Measurements from ENCODE around the gene ITGA6. TPM values are rescaled to one million over a fixed set of nuclear protein-coding genes. Genes with fewer than 3 reads are reported as not detected.

The ITGA6 gene
- total and polyA plus RNA-seq, 5 donors = 14.8 to 38.3 (median 30.0) TPM

DNA sequence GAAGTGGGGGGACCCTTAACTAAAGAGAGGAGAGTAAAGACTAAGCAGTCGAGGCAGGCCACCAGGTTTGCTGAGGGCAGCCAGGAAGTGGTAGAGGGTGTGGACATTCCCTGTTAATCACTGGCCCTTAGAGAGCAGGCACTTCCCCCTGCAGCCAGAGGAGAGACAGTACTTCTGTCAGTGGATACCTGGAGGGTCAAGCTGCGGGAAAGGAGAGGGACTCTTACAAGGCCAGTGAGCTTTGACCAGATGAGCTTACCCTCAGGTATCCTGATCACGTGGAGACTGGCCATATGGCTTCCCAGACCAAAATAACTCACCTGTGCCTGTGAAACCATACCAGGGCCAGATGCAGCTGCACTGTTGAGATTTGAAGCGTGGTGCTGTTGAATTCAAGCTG is 28.6 kb downstream of the ITGA6 start:
- intact Hi-C loops (cut with DNase I) = no loop called here
- H3K9me3 ChIP-seq (ENCODE audit: control insufficient read depth, low read length) = no peaks in the 10 kb centered on the region
- H3K4me1 ChIP-seq (ENCODE audit: control insufficient read depth, insufficient read depth, low read length) = peaks cover 17% of the 10 kb centered on the region
- WGBS = 66% methylated on average over 4 of the region's 4 CpGs
- DNase-seq = no peak
- ATAC-seq = peak; percentile 47 to 52
- no peak overlapping the region for H3K27ac ChIP-seq (ENCODE audit: low read length)
- no peaks in the 10 kb centered on the region for H3K27me3 ChIP-seq (ENCODE audit: control insufficient read depth, insufficient read depth)
- no peak overlapping the region for H3K4me3 ChIP-seq (ENCODE audit: low read length)

DNA sequence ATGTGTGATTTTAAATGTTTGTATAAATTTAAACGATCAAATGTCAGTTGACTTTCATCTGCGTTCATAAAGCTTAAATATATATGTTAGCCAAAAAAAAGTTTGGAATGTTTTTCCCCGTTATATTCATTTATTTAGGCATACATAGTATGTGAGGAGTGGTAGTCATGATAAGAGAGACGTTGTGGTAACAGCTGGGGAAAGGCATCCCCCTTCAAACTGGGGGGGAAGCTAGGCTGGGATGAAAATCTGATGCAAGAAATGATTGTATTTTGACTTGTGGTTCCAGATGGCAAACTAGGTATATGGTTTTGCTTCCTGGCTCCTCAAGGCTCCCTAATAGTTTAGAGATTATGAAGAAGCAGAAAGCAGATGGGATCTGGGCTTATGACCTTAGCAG is 30.1 kb downstream of the ITGA6 start:
- WGBS = 62% methylated on average over 4 of the region's 4 CpGs

DNA sequence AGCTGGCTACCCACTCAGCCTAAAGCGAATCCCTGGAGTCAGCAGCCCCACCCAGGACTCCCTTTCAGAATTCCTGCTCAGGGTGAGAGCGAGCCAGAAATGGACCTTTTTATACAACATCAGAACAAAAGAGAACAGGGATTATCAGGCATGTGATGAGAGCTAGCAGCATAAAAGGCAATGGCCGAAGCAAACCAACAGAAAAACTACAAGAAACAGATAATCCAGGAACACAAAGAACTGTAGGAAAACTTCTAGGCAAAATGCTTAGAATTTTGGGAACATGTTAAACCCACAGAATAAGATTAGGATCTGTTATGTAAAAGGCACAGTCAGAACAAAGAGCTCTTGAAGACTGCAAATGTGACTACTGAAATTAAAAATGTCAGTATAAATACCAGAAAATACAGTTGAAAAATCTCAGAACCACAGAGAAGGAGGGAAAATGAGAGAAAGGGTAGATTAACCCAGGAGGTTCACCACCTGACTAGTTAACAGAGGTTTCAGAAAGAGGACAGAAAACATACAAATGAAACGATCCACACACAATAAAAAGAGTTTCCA is 31.3 kb downstream of the ITGA6 start:
- Histone ChIP-seq H3K4me3 (ENCODE audit: low read length) (no peak overlapping the region), H3K9me3 (ENCODE audit: control insufficient read depth, low read length) (no peaks in the 10 kb centered on the region), H3K4me1 (ENCODE audit: control insufficient read depth, insufficient read depth, low read length) (peaks cover 13% of the 10 kb centered on the region), H3K27me3 (ENCODE audit: control insufficient read depth, insufficient read depth) (no peaks in the 10 kb centered on the region), H3K27ac (ENCODE audit: low read length) (no peak overlapping the region)
- ATAC-seq (no peak), DNase-seq (no peak)
- intact Hi-C loops (cut with DNase I) = no loop called here
- 59% methylated on average over 4 of the region's 4 CpGs for WGBS

More for the DNA sequence above, 30.1 kb downstream of the ITGA6 start:
- intact Hi-C loops (cut with DNase I) = no loop called here
- Histone ChIP-seq H3K27me3 (ENCODE audit: control insufficient read depth, insufficient read depth) (no peaks in the 10 kb centered on the region), H3K27ac (ENCODE audit: low read length) (no peak overlapping the region), H3K4me1 (ENCODE audit: control insufficient read depth, insufficient read depth, low read length) (peaks cover 13% of the 10 kb centered on the region), H3K4me3 (ENCODE audit: low read length) (no peak overlapping the region), H3K9me3 (ENCODE audit: control insufficient read depth, low read length) (no peaks in the 10 kb centered on the region)
- ATAC-seq (no peak), DNase-seq (no peak)

DNA sequence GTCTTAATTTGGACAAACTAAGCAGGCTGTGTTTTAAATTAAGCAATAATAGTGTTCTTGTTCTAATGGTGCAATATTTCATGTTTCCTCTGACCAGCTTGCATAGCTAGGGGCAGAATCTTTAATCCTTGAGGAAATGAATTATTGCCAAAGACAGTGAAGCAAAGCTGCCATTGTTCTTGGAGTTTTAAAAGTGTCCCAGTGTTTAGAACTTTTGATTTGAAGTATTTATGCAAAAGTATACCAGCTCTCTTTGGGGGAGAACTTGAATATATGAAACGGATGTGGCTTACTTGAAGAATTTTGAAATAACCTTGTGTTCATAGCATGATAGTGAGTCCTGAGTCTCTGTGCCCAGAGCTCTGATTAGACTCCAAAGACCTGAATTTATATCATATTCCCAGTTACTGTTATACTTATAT is 33.4 kb downstream of the ITGA6 start:
- 54% methylated on average over 1 of the region's 1 CpG for WGBS
- Histone ChIP-seq H3K27me3 (ENCODE audit: control insufficient read depth, insufficient read depth) (no peaks in the 10 kb centered on the region), H3K27ac (ENCODE audit: low read length) (no peak overlapping the region), H3K4me1 (ENCODE audit: control insufficient read depth, insufficient read depth, low read length) (peaks cover 9% of the 10 kb centered on the region), H3K9me3 (ENCODE audit: control insufficient read depth, low read length) (no peaks in the 10 kb centered on the region), H3K4me3 (ENCODE audit: low read length) (no peak overlapping the region)
- DNase-seq (no peak), ATAC-seq (no peak)
- intact Hi-C loops (cut with DNase I) = loop anchor here in 1 of 4 donors (5.0 kb wide), 1 partner anchor 288 kb away; no protein-coding TSS in a partner anchor

DNA sequence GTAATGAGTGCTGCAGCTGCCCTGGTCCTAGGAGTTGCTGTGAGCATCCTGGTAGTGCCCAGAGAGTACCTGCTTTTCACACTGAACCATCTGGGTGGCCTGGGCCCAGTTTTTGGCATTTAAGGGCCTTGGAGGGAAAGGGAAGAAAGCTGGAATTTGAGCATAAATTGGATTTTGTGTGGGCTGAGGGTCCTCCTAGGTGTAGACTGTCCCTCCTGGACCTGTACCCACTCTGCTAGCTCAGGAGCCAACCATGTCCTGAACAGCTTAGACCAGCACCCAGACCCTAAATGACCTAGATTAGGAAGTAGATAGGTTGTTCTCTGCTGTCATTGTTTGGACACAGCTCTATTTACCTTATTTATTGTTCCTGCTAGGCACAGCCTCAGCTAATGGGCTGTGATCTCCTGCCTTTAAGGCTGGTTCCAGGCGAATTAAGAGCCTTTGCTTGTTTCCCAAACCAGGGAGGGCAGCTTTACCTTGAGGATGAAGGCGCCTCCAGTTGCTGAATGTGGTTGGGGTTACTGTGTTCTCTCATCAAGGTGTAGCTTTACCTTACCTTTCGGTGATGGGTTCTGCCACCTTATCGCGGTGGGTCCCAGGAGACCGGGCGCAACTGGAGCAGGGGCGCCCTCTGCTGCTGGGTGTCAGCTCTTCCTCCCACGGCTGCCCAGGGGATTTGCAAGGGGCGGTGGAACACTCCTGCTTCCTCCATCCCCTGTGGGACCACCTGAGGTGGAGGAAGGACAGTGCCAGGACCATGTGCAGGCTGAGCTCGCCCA is 34.4 kb downstream of the ITGA6 start:
- 22% methylated on average over 11 of the region's 11 CpGs for WGBS
- Histone ChIP-seq H3K27me3 (ENCODE audit: control insufficient read depth, insufficient read depth) (no peaks in the 10 kb centered on the region), H3K27ac (ENCODE audit: low read length) (no peak overlapping the region), H3K9me3 (ENCODE audit: control insufficient read depth, low read length) (no peaks in the 10 kb centered on the region), H3K4me1 (ENCODE audit: control insufficient read depth, insufficient read depth, low read length) (peaks cover 3% of the 10 kb centered on the region), H3K4me3 (ENCODE audit: low read length) (no peak overlapping the region)
- peak; percentile 44 to 81 (median 78) for DNase-seq
- ATAC-seq = peak; percentile 70 to 76
- intact Hi-C loops (cut with DNase I) = loop anchor here in 1 of 4 donors (5.0 kb wide), 1 partner anchor 289 kb away; no protein-coding TSS in a partner anchor

DNA sequence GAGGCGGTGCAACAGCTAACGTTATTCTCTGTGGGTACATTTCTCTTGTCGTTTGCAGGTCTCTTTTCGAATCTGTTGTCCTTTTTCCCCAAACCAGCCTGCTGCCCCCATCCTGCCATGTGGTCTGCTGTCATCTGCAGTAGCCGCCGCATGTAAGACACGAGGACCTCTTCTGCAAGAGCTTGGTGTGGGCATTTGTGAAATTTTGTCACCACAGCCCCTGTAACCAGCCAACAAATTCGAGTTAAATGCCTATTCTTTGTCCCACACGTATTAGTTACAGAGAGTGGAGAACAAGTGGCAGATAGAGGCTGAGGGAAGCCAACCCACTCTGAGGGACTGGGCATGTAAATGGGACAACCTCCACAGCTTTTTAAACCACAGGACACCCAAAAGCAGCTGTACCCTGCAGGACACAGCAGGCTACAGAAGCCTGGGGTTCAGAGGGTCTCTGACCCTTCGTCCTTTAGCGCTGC is 35.0 kb downstream of the ITGA6 start:
- DNase-seq (no peak), ATAC-seq (no peak)
- peaks cover 3% of the 10 kb centered on the region for H3K4me1 ChIP-seq (ENCODE audit: control insufficient read depth, insufficient read depth, low read length)
- no peaks in the 10 kb centered on the region for H3K9me3 ChIP-seq (ENCODE audit: control insufficient read depth, low read length)
- 51% methylated on average over 11 of the region's 11 CpGs for WGBS
- intact Hi-C loops (cut with DNase I) = loop anchor here in 1 of 4 donors (5.0 kb wide), 1 partner anchor 290 kb away; no protein-coding TSS in a partner anchor
- H3K27me3 ChIP-seq (ENCODE audit: control insufficient read depth, insufficient read depth) = no peaks in the 10 kb centered on the region
- H3K27ac ChIP-seq (ENCODE audit: low read length) = no peak overlapping the region
- no peak overlapping the region for H3K4me3 ChIP-seq (ENCODE audit: low read length)

DNA sequence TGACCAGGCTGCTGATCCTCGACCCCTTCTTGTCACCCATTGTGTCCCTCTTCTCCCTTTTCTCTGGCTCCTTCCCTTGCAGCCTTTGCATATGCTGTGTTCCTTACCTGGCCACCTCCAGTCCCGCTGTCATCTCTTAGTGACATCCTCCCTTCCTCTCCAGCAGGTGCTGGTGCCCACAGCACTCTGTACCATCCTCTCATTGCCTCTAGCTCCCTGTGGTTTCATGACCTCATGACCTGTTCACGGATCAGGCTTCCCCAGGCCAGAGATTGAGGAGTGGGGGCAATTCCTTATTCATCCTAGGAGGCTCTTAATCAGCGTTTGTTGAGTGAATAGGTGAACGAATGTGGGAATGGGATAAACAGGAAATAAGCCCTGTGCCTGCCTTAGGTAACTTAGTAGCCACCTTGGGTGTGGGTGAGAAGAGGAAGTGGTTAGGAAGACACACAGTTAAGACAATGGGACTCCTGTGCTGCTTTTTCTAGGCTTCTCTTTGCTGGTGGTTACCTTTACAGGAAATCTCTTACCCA is 35.5 kb downstream of the ITGA6 start:
- H3K4me1 ChIP-seq (ENCODE audit: control insufficient read depth, insufficient read depth, low read length) = peaks cover 3% of the 10 kb centered on the region
- intact Hi-C loops (cut with DNase I) = loop anchor here in 1 of 4 donors (5.0 kb wide), 1 partner anchor 291 kb away; no protein-coding TSS in a partner anchor
- H3K4me3 ChIP-seq (ENCODE audit: low read length) = no peak overlapping the region
- ATAC-seq (no peak), DNase-seq (no peak)
- H3K27me3 ChIP-seq (ENCODE audit: control insufficient read depth, insufficient read depth) = no peaks in the 10 kb centered on the region
- 63% methylated on average over 5 of the region's 5 CpGs for WGBS
- no peaks in the 10 kb centered on the region for H3K9me3 ChIP-seq (ENCODE audit: control insufficient read depth, low read length)
- H3K27ac ChIP-seq (ENCODE audit: low read length) = no peak overlapping the region

DNA sequence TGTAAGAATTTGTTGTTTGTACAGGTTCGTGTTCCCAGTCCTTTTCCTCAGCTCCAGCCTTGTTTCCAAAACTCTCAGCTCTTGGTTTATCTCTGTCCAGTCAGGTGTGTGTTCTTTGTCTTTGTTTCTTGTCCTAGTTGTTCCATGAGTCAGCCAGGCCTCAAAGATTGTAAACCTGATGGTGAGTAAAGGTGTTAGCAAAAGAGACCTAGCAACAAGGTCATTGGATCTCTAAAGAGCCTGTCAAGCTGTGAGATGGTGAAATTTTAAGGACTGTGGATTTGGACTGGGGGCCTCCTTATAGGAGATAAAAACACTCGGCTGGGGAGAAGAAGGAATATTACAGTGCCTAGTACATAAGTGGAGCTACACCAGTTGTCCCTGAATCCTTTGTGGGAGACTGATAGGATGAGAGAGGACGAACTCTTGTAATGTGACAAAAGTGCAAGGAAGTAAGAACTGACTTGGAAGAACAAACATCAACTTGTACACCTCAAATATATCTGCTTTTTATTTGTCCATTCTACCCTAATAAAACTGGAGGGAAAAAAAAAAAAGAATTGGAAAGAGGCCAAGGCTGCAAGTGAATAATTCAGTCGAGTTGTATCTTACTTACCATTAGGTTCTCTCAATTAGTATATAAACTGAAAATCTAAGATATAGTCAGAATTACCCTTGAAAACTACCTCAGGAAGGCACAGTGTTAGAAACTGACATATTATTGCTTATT is 37.2 kb downstream of the ITGA6 start:
- no peak overlapping the region for H3K27ac ChIP-seq (ENCODE audit: low read length)
- peaks cover 3% of the 10 kb centered on the region for H3K4me1 ChIP-seq (ENCODE audit: control insufficient read depth, insufficient read depth, low read length)
- intact Hi-C loops (cut with DNase I) = loop anchor here in 3 of 4 donors (2.0 to 5.0 kb wide), 2 partner anchors 292 kb away; no protein-coding TSS in a partner anchor
- H3K4me3 ChIP-seq (ENCODE audit: low read length) = no peak overlapping the region
- H3K27me3 ChIP-seq (ENCODE audit: control insufficient read depth, insufficient read depth) = no peaks in the 10 kb centered on the region
- H3K9me3 ChIP-seq (ENCODE audit: control insufficient read depth, low read length) = no peaks in the 10 kb centered on the region
- DNase-seq = no peak
- WGBS = 78% methylated on average over 4 of the region's 4 CpGs
- ATAC-seq = no peak

DNA sequence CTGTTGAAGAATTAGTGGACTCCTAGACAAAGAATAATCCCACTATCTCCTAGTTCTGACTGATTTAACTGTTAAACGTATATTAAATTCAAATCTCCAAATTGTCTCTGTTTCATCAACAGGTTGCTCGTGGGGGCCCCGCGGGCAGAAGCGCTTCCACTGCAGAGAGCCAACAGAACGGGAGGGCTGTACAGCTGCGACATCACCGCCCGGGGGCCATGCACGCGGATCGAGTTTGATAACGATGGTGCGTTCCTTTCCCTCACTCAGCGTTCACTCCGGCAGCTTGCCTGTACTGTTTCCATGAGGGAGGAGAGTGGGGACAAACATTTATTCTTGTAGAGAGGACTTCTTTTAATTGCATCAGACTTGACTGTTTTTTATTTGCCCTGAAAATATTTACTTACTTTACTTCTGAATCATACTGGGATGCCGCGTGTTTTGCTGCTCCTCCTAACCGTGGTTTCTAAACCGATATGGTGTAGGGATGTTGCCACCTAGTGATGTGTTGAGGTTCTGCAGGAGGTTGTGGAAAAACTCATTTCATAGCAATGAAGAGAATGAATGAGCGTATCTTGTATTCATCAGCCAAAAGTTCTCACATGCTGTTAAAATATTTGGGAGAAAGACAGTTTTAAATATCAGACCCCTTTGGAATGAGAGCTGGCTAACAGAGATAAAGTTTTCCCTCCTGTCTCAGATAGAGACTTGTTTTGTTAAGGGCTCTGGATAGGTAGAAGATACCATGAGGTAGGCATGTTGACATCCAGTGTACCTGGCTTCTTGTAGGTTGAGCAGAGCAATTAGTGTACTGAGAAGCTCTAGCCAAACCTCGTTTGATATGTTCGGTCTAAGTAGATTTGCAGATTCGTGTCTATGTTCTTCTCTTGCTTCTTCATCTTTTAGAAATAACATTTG is 38.3 kb downstream of the ITGA6 start:
- H3K4me3 ChIP-seq (ENCODE audit: low read length) = peak overlapping the region; percentile 3
- H3K27ac ChIP-seq (ENCODE audit: low read length) = no peak overlapping the region
- ATAC-seq = peak; percentile 79 to 81
- H3K27me3 ChIP-seq (ENCODE audit: control insufficient read depth, insufficient read depth) = no peaks in the 10 kb centered on the region
- H3K9me3 ChIP-seq (ENCODE audit: control insufficient read depth, low read length) = no peaks in the 10 kb centered on the region
- intact Hi-C loops (cut with DNase I) = loop anchor here in 3 of 4 donors (2.0 kb wide), 1 partner anchor 293 kb away; no protein-coding TSS in a partner anchor
- H3K4me1 ChIP-seq (ENCODE audit: control insufficient read depth, insufficient read depth, low read length) = peaks cover 3% of the 10 kb centered on the region
- DNase-seq = peak in 2 of 3 donors; percentile 50 to 72
- WGBS = 23% methylated on average over 24 of the region's 24 CpGs

DNA sequence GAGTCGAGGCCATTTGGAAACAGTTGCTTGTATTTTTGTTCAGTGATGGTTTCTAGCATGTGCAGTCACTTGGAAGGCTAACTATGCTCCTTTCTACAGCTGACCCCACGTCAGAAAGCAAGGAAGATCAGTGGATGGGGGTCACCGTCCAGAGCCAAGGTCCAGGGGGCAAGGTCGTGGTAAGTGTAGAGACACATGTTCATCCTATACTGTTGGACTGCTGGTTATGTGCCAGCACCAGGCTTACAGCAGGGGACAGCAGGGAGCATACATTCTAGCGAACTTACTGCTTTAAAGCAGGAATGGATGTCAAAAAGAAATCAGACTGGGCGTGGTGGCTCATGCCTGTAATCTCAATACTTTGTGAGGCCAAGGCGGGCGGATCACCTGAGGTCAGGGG is 40.0 kb downstream of the ITGA6 start:
- ATAC-seq = no peak
- intact Hi-C loops (cut with DNase I) = loop anchor here in 1 of 4 donors (2.0 kb wide), 1 partner anchor 295 kb away; no protein-coding TSS in a partner anchor
- Histone ChIP-seq H3K4me3 (ENCODE audit: low read length) (no peak overlapping the region), H3K27ac (ENCODE audit: low read length) (no peak overlapping the region), H3K27me3 (ENCODE audit: control insufficient read depth, insufficient read depth) (no peaks in the 10 kb centered on the region), H3K9me3 (ENCODE audit: control insufficient read depth, low read length) (no peaks in the 10 kb centered on the region), H3K4me1 (ENCODE audit: control insufficient read depth, insufficient read depth, low read length) (no peaks in the 10 kb centered on the region)
- no peak for DNase-seq
- 77% methylated on average over 8 of the region's 8 CpGs for WGBS

Measured in right cardiac atrium (tissue), 5 donors.